ENCODE results near the gene EGLN3. TPM values are rescaled to one million over a fixed set of nuclear protein-coding genes. Genes with fewer than 3 reads are reported as not detected.

Gene EGLN3
- polyA plus RNA-seq, 1 donor from 2014 or later: not detected

DNA sequence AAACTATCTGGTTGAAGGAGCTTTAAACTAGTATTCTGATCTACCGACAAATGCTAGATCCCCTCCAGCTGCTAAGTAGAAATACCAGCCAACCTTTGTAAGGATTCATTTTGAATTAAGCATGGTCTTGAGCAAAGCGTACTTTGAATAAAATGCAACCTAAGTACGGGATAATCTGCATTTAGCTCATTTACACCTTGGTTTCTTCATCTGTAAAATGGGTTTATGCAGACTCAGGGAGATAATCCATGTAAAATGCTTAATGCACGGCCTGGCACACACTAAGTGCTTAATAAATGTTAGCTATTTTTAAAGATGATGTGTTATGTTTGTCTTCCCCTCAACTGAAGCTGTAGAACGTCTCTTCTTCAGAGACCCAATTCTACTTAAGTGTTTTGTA, 15.9 kb downstream of the EGLN3 start:
- no peak for TF ChIP-seq RAD21 (conservative IDR thresholded peaks at IDR 0.05)
- no peak for TF ChIP-seq EP300 (conservative IDR thresholded peaks at IDR 0.05; ENCODE audit: poor library complexity, severe bottlenecking)
- TF ChIP-seq, protein P1, sequence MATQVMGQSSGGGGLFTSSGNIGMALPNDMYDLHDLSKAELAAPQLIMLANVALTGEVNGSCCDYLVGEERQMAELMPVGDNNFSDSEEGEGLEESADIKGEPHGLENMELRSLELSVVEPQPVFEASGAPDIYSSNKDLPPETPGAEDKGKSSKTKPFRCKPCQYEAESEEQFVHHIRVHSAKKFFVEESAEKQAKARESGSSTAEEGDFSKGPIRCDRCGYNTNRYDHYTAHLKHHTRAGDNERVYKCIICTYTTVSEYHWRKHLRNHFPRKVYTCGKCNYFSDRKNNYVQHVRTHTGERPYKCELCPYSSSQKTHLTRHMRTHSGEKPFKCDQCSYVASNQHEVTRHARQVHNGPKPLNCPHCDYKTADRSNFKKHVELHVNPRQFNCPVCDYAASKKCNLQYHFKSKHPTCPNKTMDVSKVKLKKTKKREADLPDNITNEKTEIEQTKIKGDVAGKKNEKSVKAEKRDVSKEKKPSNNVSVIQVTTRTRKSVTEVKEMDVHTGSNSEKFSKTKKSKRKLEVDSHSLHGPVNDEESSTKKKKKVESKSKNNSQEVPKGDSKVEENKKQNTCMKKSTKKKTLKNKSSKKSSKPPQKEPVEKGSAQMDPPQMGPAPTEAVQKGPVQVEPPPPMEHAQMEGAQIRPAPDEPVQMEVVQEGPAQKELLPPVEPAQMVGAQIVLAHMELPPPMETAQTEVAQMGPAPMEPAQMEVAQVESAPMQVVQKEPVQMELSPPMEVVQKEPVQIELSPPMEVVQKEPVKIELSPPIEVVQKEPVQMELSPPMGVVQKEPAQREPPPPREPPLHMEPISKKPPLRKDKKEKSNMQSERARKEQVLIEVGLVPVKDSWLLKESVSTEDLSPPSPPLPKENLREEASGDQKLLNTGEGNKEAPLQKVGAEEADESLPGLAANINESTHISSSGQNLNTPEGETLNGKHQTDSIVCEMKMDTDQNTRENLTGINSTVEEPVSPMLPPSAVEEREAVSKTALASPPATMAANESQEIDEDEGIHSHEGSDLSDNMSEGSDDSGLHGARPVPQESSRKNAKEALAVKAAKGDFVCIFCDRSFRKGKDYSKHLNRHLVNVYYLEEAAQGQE (IDR thresholded peaks at IDR 0.05; ENCODE audit: borderline replicate concordance): no peak
- no peak for TF ChIP-seq MXI1 (conservative IDR thresholded peaks at IDR 0.05; ENCODE audit: poor library complexity, severe bottlenecking)
- TF ChIP-seq TAF1 (IDR thresholded peaks at IDR 0.05; ENCODE audit: low read depth): no peak
- TF ChIP-seq SMC3 (conservative IDR thresholded peaks at IDR 0.05; ENCODE audit: poor library complexity): no peak
- TF ChIP-seq, protein P2, sequence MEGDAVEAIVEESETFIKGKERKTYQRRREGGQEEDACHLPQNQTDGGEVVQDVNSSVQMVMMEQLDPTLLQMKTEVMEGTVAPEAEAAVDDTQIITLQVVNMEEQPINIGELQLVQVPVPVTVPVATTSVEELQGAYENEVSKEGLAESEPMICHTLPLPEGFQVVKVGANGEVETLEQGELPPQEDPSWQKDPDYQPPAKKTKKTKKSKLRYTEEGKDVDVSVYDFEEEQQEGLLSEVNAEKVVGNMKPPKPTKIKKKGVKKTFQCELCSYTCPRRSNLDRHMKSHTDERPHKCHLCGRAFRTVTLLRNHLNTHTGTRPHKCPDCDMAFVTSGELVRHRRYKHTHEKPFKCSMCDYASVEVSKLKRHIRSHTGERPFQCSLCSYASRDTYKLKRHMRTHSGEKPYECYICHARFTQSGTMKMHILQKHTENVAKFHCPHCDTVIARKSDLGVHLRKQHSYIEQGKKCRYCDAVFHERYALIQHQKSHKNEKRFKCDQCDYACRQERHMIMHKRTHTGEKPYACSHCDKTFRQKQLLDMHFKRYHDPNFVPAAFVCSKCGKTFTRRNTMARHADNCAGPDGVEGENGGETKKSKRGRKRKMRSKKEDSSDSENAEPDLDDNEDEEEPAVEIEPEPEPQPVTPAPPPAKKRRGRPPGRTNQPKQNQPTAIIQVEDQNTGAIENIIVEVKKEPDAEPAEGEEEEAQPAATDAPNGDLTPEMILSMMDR (IDR thresholded peaks at IDR 0.05; ENCODE audit: poor library complexity, severe bottlenecking): no peak
- no peak for TF ChIP-seq EZH2 (IDR thresholded peaks at IDR 0.05; ENCODE audit: borderline replicate concordance, insufficient read depth, low read length, poor library complexity, severe bottlenecking)
- TF ChIP-seq POLR2AphosphoS5 (IDR thresholded peaks at IDR 0.05): no peak
- Histone ChIP-seq H3K27ac (ENCODE audit: low read length) (no peak overlapping the region), H3K79me2 (replicated peaks; ENCODE audit: insufficient read depth, low read length) (no peaks in the 10 kb centered on the region), H3K9ac (ENCODE audit: low read length) (no peak overlapping the region), H4K20me1 (ENCODE audit: insufficient read depth) (no peaks in the 10 kb centered on the region), H3F3A (ENCODE audit: insufficient read depth, low read length, poor library complexity, severe bottlenecking) (no peaks in the 10 kb centered on the region), H3K4me2 (ENCODE audit: low read length) (no peak overlapping the region), H3K9me3 (ENCODE audit: low read length) (no peaks in the 10 kb centered on the region), H3K27me3 (ENCODE audit: insufficient read depth, low read depth, low read length) (no peaks in the 10 kb centered on the region), H2AFZ (ENCODE audit: low read depth, low read length) (no peak overlapping the region), H3K4me3 (ENCODE audit: low read length) (no peak overlapping the region), H3K36me3 (ENCODE audit: insufficient read depth, low read length) (no peaks in the 10 kb centered on the region), H3K9me2 (ENCODE audit: insufficient read depth, low read length) (no peaks in the 10 kb centered on the region)

DNA sequence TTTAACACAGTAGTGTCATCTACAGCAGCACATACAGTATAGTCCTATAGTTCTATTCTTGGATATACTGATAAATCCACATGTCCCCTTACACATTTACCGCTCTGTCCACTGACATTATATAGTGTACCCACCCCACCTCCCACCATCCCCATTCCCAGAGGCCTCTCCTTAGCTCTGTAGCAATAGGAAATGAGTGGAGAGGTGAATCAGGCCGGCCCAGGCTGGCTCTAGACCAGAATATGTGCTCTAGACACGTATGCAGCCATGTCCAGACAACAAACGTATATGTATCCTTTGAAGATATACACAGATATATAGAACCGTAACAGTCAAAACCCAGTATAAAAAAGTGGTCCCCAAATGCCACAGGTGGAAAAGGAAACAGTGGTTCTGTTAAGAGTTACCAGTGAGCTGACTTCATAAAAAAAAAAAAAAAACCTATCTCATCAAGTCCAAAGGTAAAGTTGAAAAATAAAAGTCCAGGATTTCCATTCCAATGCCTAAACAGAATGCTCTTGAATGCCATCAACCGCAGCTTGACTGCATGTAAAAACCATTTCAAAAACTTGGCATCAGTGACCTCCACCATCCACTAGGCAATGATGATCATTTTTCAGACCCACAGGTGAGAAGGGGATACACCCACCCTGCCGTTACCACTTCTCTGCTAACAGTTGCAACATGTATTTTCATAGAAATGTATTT, 16.7 kb downstream of the EGLN3 start:
- TF ChIP-seq SMC3 (conservative IDR thresholded peaks at IDR 0.05; ENCODE audit: poor library complexity): no peak
- TF ChIP-seq, protein P2 (IDR thresholded peaks at IDR 0.05; ENCODE audit: poor library complexity, severe bottlenecking): no peak
- TF ChIP-seq, protein P1 (IDR thresholded peaks at IDR 0.05; ENCODE audit: borderline replicate concordance): no peak
- TF ChIP-seq POLR2AphosphoS5 (IDR thresholded peaks at IDR 0.05): no peak
- no peak for TF ChIP-seq TAF1 (IDR thresholded peaks at IDR 0.05; ENCODE audit: low read depth)
- TF ChIP-seq EP300 (conservative IDR thresholded peaks at IDR 0.05; ENCODE audit: poor library complexity, severe bottlenecking): no peak
- no peak for TF ChIP-seq MXI1 (conservative IDR thresholded peaks at IDR 0.05; ENCODE audit: poor library complexity, severe bottlenecking)
- no peak for TF ChIP-seq EZH2 (IDR thresholded peaks at IDR 0.05; ENCODE audit: borderline replicate concordance, insufficient read depth, low read length, poor library complexity, severe bottlenecking)
- TF ChIP-seq RAD21 (conservative IDR thresholded peaks at IDR 0.05): no peak
- Histone ChIP-seq H3K79me2 (replicated peaks; ENCODE audit: insufficient read depth, low read length) (no peaks in the 10 kb centered on the region), H3K4me2 (ENCODE audit: low read length) (no peak overlapping the region), H3K9me2 (ENCODE audit: insufficient read depth, low read length) (no peaks in the 10 kb centered on the region), H3K27ac (ENCODE audit: low read length) (no peak overlapping the region), H3K9ac (ENCODE audit: low read length) (no peak overlapping the region), H3K9me3 (ENCODE audit: low read length) (no peaks in the 10 kb centered on the region), H3F3A (ENCODE audit: insufficient read depth, low read length, poor library complexity, severe bottlenecking) (no peaks in the 10 kb centered on the region), H2AFZ (ENCODE audit: low read depth, low read length) (no peak overlapping the region), H3K36me3 (ENCODE audit: insufficient read depth, low read length) (no peaks in the 10 kb centered on the region), H3K27me3 (ENCODE audit: insufficient read depth, low read depth, low read length) (no peaks in the 10 kb centered on the region), H4K20me1 (ENCODE audit: insufficient read depth) (no peaks in the 10 kb centered on the region), H3K4me3 (ENCODE audit: low read length) (no peak overlapping the region)

Data from neural cell (in vitro differentiated cells).